Stimulated activated CD4-positive, alpha-beta T cell treated with anti-CD3 and anti-CD28 coated beads, Interleukin-4, amount 100 ng/mL, for 4 hours (primary cell): ENCODE data around the gene AKR1B1.
"Not testable (repeated sequence)": the region's sequence is repeated elsewhere in the genome, so short reads cannot be mapped to it uniquely, and the experiment has no call there.

ENCODE experiments used
- DNase-seq, 2 experiments: peaks; one replicate each; pipeline ENCODE4 v3.0.0-alpha.2; 2020

AKR1B1 gene

GRCh38 chr7:134458806-134459698, at the start of gene AKR1B1:
Gene AKR1B1, minus strand, starts transcription at chr7:134459100. Its CDS starts 38 bp downstream, at chr7:134459062.
- DNase-seq, result peak; percentile 79 to 83

DNA sequence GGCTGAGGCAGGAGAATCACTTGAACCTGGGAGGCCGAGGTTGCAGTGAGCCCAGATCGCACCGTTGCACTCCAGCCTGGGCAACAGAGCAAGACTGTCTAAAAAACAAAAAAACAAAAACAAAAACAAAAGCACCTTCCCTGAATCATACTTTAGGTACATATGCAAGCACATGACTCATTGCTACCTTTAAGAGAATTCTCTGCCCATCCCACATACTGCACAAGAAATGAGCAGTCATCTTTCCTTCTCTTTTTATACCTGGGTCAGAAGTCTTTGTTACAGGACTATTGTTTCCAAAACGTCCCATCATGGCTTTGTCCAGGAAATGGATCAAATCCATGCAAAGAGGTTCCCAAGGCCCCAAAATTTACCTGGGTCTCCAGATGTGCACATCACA, 47.0 kb upstream of the AKR1B1 start:
- no peak for DNase-seq

DNA sequence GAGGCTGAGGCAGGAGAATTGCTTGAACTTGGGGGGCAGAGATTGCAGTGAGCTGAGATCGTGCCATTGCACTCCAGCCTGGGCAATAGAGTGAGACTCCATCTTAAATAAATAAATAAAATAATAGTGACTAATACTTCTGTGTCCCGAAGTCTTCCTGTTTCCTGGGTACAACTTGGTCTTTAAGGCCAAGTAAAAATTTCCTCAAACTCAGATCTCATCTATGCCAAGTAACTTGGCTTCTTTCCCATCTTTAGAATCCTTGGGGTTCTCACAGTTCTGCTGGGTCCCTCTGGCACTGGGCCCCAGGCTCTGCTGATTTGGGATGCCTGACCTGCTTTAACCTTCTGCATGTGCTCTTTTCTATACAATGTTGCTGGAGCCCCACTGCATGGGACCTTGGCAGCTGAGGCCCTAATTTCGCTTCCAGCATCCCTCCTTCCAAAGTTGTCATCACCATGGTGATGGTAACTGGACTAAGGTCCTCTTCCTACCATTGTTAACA, 45.8 kb upstream of the AKR1B1 start:
- DNase-seq, result no peak

- no peak for DNase-seq
Measured at GRCh38 chr7:134502463-134503371, 43.8 kb upstream of the AKR1B1 start.

DNA sequence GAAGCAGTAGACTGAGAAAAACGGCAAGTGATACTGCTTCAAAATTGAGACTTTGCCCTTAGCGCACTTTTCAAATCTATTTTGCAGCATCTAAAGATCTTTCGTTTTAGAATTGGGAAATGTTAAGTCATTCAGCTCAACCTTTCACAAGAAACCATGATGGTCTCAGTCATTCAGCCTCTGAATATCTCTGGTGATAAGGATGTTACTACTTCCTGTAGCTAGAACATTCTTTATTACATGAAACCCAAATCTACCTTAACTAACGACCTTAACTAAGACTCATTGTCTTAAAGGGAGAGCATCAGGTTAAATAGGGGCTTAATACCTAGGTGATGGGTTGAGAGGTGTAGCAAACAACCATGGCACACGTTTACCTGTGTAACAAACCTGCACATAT, 42.1 kb upstream of the AKR1B1 start:
- no peak for DNase-seq

DNA sequence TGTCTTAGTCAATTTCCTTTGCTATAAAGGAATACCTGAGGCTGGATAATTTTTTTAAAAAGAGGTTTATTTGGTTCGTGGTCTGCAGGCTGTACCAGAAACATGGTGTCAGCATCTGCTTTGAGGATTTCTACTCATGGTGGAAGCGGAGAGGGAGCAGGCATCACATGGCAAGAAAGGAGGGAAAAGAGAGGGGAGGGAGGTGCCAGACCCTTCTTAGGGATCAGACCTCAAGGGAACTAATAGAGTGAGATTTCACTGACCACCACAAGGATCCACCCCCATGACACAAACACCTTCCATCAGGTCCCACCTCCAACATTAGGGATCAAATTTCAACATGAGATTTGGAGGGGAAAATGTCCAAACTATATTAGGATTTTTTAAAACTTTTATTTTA, 41.5 kb upstream of the AKR1B1 start:
- DNase-seq, result no peak

GRCh38 chr7:134495546-134495945, 36.6 kb upstream of the AKR1B1 start:
- DNase-seq, result no peak

GRCh38 chr7:134493091-134493490, 34.2 kb upstream of the AKR1B1 start:
- no peak for DNase-seq

- not testable (repeated sequence) for DNase-seq
Measured at GRCh38 chr7:134487721-134488120, 28.8 kb upstream of the AKR1B1 start.

GRCh38 chr7:134485203-134485602, 26.3 kb upstream of the AKR1B1 start:
- DNase-seq, result no peak

GRCh38 chr7:134483296-134483695, 24.4 kb upstream of the AKR1B1 start:
- no peak for DNase-seq

- DNase-seq, result no peak
Measured at GRCh38 chr7:134482858-134483257, 24.0 kb upstream of the AKR1B1 start.

GRCh38 chr7:134481167-134481566, 22.3 kb upstream of the AKR1B1 start:
- no peak for DNase-seq

GRCh38 chr7:134480730-134481129, 21.8 kb upstream of the AKR1B1 start:
- DNase-seq, result no peak

GRCh38 chr7:134480202-134480601, 21.3 kb upstream of the AKR1B1 start:
- DNase-seq, result no peak

DNA sequence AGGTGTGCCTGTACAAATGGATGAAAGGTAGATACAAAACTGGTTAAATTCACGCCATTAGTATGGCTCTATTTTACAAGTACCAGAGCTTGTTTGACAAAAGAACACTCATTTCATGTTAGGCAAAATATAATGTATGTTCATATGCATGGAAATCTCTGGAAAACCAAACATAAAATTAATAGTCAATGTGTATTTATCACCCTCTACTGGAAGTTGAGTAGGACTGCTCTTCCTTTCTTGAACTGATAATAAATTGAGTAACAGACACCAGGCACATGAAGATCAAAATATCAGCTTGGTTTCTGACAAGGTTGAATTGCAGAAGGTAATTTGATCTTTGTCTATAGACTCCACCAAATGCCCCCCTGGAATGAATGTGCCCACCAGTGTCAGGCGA, 19.8 kb upstream of the AKR1B1 start:
- DNase-seq, result no peak

GRCh38 chr7:134477954-134478353, 19.1 kb upstream of the AKR1B1 start:
- no peak for DNase-seq

DNA sequence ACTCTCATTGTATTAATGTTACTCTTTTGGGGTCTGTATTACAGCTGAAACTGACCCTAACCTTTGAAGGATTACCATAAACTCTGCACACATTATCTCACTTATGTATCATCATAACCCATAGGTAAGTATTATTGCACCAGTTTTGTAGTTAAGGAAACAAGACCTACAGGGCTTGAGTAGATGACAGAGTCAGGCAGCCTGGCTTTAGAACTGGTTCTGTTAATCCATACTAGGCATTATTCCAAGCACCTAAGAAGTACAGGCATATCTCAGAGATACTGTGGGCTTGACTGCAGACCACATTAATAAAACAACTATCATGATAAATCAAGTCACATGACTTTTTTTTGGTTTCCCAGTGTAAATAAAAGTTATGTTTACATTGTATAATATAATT, 17.1 kb upstream of the AKR1B1 start:
- no peak for DNase-seq

DNA sequence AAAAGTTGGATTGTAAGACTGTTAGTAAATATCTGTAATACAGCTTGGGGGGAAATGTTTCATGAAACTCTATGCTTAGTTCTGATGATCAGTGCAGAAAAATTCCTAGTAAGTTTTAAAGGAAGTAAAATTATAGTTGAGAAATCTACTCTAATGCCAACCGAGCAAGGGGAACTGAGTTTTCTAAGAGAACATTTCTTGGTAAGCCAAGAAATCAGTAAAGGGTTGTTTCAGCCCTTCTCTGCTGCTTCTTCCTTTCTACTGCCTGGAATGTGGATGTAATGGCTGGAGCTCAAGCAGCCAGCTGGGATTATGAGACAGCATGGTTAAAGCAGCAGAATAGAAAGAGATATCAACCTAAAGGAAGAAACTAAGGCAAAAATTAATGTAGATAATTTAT, 15.9 kb upstream of the AKR1B1 start:
- no peak for DNase-seq

- no peak for DNase-seq
Measured at GRCh38 chr7:134473861-134474291, 15.0 kb upstream of the AKR1B1 start.

- no peak for DNase-seq
Measured at GRCh38 chr7:134472572-134473244, 13.8 kb upstream of the AKR1B1 start.

GRCh38 chr7:134470864-134471263, 12.0 kb upstream of the AKR1B1 start:
- DNase-seq, result no peak

DNA sequence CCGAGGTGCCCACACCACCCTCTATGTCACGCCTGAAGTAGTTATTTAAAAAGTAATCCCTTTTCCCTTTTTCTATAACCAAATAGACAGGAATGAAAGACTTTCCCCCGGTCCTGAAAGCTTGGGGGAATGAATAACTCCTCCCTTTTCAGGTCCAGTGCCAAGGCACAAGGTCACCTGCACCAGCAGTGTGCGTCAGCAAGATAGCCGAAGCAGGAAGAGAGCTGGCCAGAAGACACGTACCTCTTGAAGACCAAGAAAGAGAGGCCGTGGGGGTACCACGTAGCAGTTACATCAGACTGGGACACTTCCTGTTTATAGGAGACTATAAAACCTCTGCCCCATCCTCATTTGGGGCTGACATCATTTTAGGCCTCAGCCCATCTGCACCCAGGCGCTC, 10.7 kb upstream of the AKR1B1 start:
- DNase-seq, result no peak
